NCI-H82 treated with DMSO at 0.1 percent for 48 hours (cell line): Measurements from ENCODE around the gene MRPL52.

Experiments used
- DNase-seq: peaks from one replicate; lab custom pipeline; 2025; ENCODE audit not compliant: unreplicated experiment; lab: John Stamatoyannopoulos, UW

The MRPL52 gene

GRCh38 chr14:22878271-22879246 is 48.9 kb downstream of the MRPL52 start:
- DNase-seq = no peak

GRCh38 chr14:22882064-22882463 is 52.4 kb downstream of the MRPL52 start:
- no peak for DNase-seq

GRCh38 chr14:22882529-22883172 is 53.0 kb downstream of the MRPL52 start:
- DNase-seq = no peak

- no peak for DNase-seq
Observed at GRCh38 chr14:22883173-22883976, 53.7 kb downstream of the MRPL52 start, which contains the start of gene REM2. Gene REM2 (plus strand): TSS chr14:22883222. CDS start chr14:22883288, 66 bp downstream.

GRCh38 chr14:22884076-22884737 is 54.5 kb downstream of the MRPL52 start:
- DNase-seq = no peak
